Endothelial cell (in vitro differentiated cells): ENCODE results near the gene SYT3. TPM values are rescaled to one million over a fixed set of nuclear protein-coding genes. Genes with fewer than 3 reads are reported as not detected.

Source experiments
- DNase-seq: peaks from one replicate; pipeline ENCODE4 v3.0.0; 2021; ENCODE audit warnings: low spot score
- H3K27ac Mint-ChIP-seq: one replicate; pipeline ENCODE4 v1.8.0; 2021; ENCODE audit warnings: mixed read lengths, inconsistent platforms; ENCODE audit not compliant: unreplicated experiment
- H3K27me3 Mint-ChIP-seq: one replicate; pipeline ENCODE4 v1.8.0; 2021; ENCODE audit warnings: mild to moderate bottlenecking, moderate library complexity, mixed read lengths, inconsistent platforms; ENCODE audit not compliant: unreplicated experiment
- H3K36me3 Mint-ChIP-seq: one replicate; pipeline ENCODE4 v1.8.0; 2021; ENCODE audit warnings: mild to moderate bottlenecking, low read depth, mixed read lengths, inconsistent platforms; ENCODE audit not compliant: unreplicated experiment
- H3K4me1 Mint-ChIP-seq: one replicate; pipeline ENCODE4 v1.8.0; 2021; ENCODE audit warnings: mild to moderate bottlenecking, mixed read lengths, inconsistent platforms; ENCODE audit not compliant: unreplicated experiment
- H3K4me3 Mint-ChIP-seq: one replicate; pipeline ENCODE4 v1.8.0; 2021; ENCODE audit warnings: mild to moderate bottlenecking, mixed read lengths, inconsistent platforms; ENCODE audit not compliant: unreplicated experiment
- H3K9me3 Mint-ChIP-seq: one replicate; pipeline ENCODE4 v1.8.0; 2021; ENCODE audit warnings: mixed read lengths, inconsistent platforms; ENCODE audit not compliant: unreplicated experiment
- total RNA-seq: library from RNA; stranded (reverse); fragmentation: NEBNext Ultra II Directional; extraction: Animal tissue kit (Norgen Biotek cat#: 25700); gene quantifications from one replicate; pipeline ENCODE4 v1.2.1, GENCODE V29; 2021; ENCODE audit not compliant: unreplicated experiment
- TF ChIP-seq, protein P1 (sequence below): fragments of 200-600 bp; sonication (generic); IDR thresholded peaks from one replicate; pipeline ENCODE4 v1.5.0; 2021; ENCODE audit warnings: antibody characterized with exemption; ENCODE audit not compliant: unreplicated experiment

The SYT3 gene
- total RNA-seq, 1 donor from 2014 or later: 0.15 TPM

DNA sequence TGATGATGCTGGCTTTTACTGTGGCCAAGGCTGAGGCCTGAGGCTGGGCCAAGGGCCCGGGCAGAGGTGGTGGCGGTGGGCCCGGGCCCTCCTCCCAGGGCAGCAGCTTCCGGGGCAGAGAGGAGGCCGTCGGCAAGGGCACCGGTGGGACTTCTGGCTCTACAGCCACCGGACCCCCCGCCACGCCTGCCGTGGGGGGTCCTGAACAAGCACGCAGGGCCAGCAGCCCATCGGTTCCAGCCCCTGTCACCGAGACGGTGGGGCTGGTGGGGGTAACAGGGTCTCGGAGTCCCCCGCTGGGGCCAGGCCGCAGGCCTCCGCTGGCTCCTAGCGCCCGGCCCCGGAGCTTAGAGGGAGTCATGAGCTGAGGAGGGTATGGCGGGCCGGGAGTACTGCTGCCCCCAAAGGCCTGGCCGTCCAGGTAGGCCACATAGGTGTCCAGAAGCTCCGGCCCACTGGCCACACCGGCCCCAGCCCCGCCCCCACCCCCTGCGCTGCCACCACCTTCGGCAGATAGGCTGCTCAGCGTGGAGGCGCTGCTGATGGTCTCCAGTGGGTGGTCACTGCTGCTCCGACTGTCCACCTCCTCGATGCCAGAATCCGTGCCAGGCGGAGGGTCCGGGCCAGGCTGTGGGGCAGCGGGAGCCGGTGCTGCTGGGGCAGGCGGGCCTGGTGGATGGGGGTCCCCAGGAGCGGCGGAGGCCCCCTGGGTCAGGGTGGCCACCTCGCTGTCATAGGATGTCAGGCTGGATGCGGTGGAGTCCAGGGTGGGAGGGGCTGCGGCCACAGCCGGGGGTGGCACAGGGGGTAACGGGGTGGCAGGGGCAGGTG is 26.9 kb upstream of the SYT3 start:
- Mint-ChIP-seq H3K4me1 (no peaks in the 10 kb centered on the region), H3K27ac (no peak overlapping the region), H3K27me3 (peaks cover 25% of the 10 kb centered on the region), H3K4me3 (no peak overlapping the region), H3K9me3 (peaks cover 26% of the 10 kb centered on the region), H3K36me3 (peaks cover 13% of the 10 kb centered on the region)
- no peak for DNase-seq
- TF ChIP-seq, protein P1, sequence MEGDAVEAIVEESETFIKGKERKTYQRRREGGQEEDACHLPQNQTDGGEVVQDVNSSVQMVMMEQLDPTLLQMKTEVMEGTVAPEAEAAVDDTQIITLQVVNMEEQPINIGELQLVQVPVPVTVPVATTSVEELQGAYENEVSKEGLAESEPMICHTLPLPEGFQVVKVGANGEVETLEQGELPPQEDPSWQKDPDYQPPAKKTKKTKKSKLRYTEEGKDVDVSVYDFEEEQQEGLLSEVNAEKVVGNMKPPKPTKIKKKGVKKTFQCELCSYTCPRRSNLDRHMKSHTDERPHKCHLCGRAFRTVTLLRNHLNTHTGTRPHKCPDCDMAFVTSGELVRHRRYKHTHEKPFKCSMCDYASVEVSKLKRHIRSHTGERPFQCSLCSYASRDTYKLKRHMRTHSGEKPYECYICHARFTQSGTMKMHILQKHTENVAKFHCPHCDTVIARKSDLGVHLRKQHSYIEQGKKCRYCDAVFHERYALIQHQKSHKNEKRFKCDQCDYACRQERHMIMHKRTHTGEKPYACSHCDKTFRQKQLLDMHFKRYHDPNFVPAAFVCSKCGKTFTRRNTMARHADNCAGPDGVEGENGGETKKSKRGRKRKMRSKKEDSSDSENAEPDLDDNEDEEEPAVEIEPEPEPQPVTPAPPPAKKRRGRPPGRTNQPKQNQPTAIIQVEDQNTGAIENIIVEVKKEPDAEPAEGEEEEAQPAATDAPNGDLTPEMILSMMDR: no peak

DNA sequence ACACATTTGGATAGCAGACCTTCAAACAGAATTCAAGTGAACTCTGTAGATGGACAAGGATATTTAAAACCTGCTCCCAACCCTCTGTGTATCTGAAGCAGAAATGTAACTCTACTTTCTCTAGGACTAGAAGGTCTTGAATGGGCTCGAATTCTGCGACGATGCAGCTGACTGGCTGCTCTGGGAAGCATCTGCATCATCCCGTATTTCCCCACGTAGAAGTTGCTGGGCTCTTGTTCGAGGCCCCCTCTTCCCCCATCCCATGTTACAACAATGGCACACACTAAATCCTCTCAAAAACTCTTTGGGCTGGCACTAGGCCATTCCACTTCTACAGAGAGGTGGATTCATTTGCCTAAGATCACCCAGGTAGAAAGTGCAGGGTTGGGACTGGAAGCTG is 24.5 kb upstream of the SYT3 start:
- no peak overlapping the region for H3K4me3 Mint-ChIP-seq
- H3K27ac Mint-ChIP-seq: no peak overlapping the region
- H3K36me3 Mint-ChIP-seq: peaks cover 15% of the 10 kb centered on the region
- no peaks in the 10 kb centered on the region for H3K4me1 Mint-ChIP-seq
- peaks cover 32% of the 10 kb centered on the region for H3K27me3 Mint-ChIP-seq
- H3K9me3 Mint-ChIP-seq: peaks cover 27% of the 10 kb centered on the region
- no peak for DNase-seq
- TF ChIP-seq, protein P1: no peak

DNA sequence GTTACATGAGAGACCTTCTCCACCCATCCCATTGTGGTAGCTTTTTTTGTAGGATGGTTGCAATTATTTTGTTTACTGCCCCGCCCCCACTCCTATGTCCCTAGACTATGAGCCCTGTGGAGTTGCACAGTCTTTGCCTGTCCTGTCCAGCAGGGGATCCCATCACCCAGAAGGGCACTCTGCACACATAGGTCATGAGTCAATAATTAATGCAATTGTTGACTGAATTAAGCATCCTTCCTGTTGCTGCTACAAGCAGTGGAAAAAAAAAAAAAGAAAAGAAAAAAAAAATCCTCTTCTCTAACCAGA is 23.8 kb upstream of the SYT3 start:
- DNase-seq: no peak
- Mint-ChIP-seq H3K4me1 (no peaks in the 10 kb centered on the region), H3K4me3 (peak overlapping the region; percentile 45), H3K9me3 (peaks cover 28% of the 10 kb centered on the region), H3K27me3 (peaks cover 32% of the 10 kb centered on the region), H3K36me3 (peaks cover 15% of the 10 kb centered on the region), H3K27ac (no peak overlapping the region)
- TF ChIP-seq, protein P1: no peak

DNA sequence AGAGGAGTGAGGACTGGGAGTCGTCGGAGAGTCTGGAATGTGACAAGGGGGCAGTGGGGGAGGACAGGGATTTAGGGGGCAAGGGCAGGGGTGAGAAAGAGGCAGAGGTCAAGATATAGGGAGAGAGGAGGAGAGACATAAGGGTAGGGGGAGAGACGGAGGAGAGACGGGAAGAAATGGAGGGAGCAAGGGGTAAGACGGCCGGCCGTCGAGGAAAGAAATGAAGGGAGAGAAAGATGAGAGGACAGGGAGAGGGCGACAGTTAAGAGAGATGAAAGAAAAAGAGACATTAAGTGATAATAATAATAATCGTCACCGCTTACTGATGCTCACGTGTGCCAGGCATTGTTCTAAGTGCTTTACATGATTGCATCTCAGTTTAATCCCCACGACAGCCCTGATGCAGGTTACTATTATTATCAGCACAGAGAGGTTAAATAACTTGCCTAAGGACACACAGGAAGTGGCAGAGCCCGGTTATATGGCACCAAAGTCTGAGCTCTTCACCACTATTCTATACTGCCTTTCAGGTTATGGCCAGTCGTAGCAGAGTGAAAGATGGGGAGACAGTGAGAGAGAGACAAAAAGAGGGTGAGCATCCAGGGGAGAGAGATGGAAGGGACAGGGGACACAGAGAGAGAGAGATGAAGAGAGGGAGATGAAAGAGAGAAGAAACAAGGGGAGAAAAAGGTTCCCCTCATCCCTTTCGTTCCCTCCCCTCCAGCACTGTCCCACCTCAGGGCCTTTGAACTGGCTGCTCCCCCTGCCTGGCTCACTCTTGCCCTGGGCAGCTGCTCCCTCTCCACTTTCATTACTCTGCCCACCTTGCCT is 23.2 kb upstream of the SYT3 start:
- Mint-ChIP-seq H3K9me3 (peaks cover 32% of the 10 kb centered on the region), H3K36me3 (peaks cover 15% of the 10 kb centered on the region), H3K27me3 (peaks cover 35% of the 10 kb centered on the region), H3K4me3 (no peak overlapping the region), H3K4me1 (no peaks in the 10 kb centered on the region), H3K27ac (no peak overlapping the region)
- TF ChIP-seq, protein P1: no peak
- no peak for DNase-seq
